BJ (cell line): ENCODE data around the gene ABCD3. TPM values are rescaled to one million over a fixed set of nuclear protein-coding genes. Genes with fewer than 3 reads are reported as not detected.
"Not testable (repeated sequence)": the region's sequence is repeated elsewhere in the genome, so short reads cannot be mapped to it uniquely, and the experiment has no call there.

Experiments
- CTCF ChIA-PET: fragments of 350-600 bp; formaldehyde crosslinking; extraction: SDS; loops from one replicate; lab custom pipeline; 2021; ENCODE audit warnings: antibody characterized with exemption, inconsistent platforms; lab: Yijun Ruan, JAX
- POLR2A ChIA-PET: fragments of 300-600 bp; sonication (Branson Sonifier 250); formaldehyde crosslinking; extraction: SDS; loops from one replicate; lab custom pipeline; 2021; ENCODE audit warnings: antibody characterized with exemption; lab: Charles Lee
- DNase-seq: peaks from one replicate; pipeline ENCODE4 v3.0.0-alpha.2; 2011; ENCODE audit warnings: low read depth
- H3K27me3 ChIP-seq: 2 replicates; pipeline ENCODE4 v1.6.0; 2011; ENCODE audit warnings: low read length; ENCODE audit not compliant: control insufficient read depth, insufficient read depth
- H3K36me3 ChIP-seq: 2 replicates; pipeline ENCODE4 v1.5.1; 2011; ENCODE audit warnings: low read length; ENCODE audit not compliant: control insufficient read depth, insufficient read depth
- H3K4me3 ChIP-seq: 2 replicates; pipeline ENCODE4 v1.5.1; 2011; ENCODE audit warnings: low read depth, mild to moderate bottlenecking, control low read depth, low read length
- polyA plus RNA-seq: library from polyadenylated mRNA; depleted of rRNA; stranded (reverse); fragments of >200 nt; gene quantifications from 2 replicates; pipeline ENCODE4 v1.2.3, GENCODE V29; 2011
- TF ChIP-seq, protein P1 (sequence below): IDR thresholded peaks from 2 replicates; pipeline ENCODE4 v1.5.1; 2011; ENCODE audit warnings: low read depth, mild to moderate bottlenecking, control low read depth, inconsistent platforms, low read length, moderate library complexity; ENCODE audit not compliant: insufficient read depth

The ABCD3 gene
- polyA plus RNA-seq, 1 experiment, result 7.3 TPM

DNA sequence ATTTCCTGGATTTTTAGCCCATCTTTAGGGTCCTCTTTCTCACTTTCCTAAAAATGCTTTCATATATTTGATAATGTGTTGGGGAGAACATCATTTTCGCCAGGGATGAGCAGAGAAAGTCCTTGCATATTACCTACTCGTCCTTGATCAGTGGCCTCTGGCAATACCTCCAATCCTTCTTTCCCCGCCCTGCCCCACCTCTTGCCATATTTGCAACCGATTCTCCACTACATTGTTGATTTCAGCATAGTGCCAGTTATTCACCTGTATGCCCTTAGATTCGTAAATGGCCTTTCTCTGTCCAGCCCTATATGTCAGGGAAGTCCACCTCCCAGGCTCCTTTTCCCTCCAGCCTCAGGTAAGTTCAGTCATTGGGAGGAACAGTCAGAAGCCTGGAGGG, 136.9 kb downstream of the ABCD3 start:
- no peaks in the 10 kb centered on the region for H3K27me3 ChIP-seq
- TF ChIP-seq, protein P1, sequence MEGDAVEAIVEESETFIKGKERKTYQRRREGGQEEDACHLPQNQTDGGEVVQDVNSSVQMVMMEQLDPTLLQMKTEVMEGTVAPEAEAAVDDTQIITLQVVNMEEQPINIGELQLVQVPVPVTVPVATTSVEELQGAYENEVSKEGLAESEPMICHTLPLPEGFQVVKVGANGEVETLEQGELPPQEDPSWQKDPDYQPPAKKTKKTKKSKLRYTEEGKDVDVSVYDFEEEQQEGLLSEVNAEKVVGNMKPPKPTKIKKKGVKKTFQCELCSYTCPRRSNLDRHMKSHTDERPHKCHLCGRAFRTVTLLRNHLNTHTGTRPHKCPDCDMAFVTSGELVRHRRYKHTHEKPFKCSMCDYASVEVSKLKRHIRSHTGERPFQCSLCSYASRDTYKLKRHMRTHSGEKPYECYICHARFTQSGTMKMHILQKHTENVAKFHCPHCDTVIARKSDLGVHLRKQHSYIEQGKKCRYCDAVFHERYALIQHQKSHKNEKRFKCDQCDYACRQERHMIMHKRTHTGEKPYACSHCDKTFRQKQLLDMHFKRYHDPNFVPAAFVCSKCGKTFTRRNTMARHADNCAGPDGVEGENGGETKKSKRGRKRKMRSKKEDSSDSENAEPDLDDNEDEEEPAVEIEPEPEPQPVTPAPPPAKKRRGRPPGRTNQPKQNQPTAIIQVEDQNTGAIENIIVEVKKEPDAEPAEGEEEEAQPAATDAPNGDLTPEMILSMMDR, result no peak
- H3K36me3 ChIP-seq, result no peaks in the 10 kb centered on the region
- no peak overlapping the region for H3K4me3 ChIP-seq
- no peak for DNase-seq
- ChIA-PET POLR2A (interaction anchor here (0.6 kb wide), 1 partner anchor 255 kb away, joined by 4 read pairs; no protein-coding TSS in a partner anchor), CTCF (interaction anchor here (1.7 kb wide), 1 partner anchor 8 kb away, joined by 3 read pairs; no protein-coding TSS in a partner anchor)

DNA sequence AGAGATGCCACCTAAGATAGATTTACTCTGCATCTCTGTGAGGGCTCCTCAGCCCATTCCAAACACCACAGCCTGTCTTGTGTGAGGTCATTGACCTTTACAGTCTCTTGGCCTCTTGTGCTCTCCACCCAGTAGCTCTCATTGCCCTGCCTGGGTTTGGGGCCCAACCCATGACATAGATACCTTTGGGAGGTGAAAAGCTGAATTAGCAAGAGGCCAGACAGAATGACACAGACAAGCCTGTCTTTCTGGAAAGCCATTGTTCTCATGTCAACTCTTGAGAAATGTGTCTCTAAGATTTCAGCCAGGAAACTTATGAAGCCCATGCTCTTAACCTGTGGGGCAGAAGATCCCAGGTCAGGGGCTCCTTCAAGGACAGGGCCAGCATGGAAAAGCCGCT, 141.7 kb downstream of the ABCD3 start:
- ChIA-PET CTCF (interaction anchor here (0.9 to 3.2 kb wide), 6 partner anchors 13 to 245 kb away, joined by 3 to 12 read pairs (median 4); no protein-coding TSS in a partner anchor), POLR2A (no interaction called here)

DNA sequence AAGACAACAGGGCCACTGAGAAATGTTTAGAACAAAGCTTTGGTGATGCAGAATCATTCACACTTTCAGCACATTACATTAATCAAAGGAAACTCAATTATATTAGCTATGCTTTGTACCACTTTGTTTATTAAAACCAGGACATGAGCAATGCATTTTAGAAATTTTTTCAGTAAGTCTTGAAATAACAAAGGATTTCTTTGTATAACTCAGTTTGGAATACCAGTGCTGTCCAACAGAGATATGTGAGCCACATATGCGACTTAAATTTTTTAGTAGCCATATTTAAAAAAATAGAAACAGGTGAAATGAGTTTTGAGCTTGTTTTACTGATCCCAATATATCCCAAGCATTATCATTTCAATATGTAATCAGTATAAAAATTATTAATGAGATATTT, 142.1 kb downstream of the ABCD3 start:
- H3K4me3 ChIP-seq, result no peak overlapping the region
- TF ChIP-seq, protein P1, result peak; percentile 15; the same call in 1 of the 2 replicates
- DNase-seq, result no peak
- ChIA-PET CTCF (interaction anchor here (0.6 to 3.2 kb wide), 7 partner anchors 13 to 483 kb away, joined by 3 to 12 read pairs (median 3); no protein-coding TSS in a partner anchor), POLR2A (no interaction called here)
- H3K36me3 ChIP-seq, result no peaks in the 10 kb centered on the region
- H3K27me3 ChIP-seq, result no peaks in the 10 kb centered on the region

More for the DNA sequence above, 141.7 kb downstream of the ABCD3 start:
- Histone ChIP-seq H3K27me3 (no peaks in the 10 kb centered on the region), H3K4me3 (no peak overlapping the region), H3K36me3 (no peaks in the 10 kb centered on the region)
- DNase-seq, result no peak
- TF ChIP-seq, protein P1, result no peak

DNA sequence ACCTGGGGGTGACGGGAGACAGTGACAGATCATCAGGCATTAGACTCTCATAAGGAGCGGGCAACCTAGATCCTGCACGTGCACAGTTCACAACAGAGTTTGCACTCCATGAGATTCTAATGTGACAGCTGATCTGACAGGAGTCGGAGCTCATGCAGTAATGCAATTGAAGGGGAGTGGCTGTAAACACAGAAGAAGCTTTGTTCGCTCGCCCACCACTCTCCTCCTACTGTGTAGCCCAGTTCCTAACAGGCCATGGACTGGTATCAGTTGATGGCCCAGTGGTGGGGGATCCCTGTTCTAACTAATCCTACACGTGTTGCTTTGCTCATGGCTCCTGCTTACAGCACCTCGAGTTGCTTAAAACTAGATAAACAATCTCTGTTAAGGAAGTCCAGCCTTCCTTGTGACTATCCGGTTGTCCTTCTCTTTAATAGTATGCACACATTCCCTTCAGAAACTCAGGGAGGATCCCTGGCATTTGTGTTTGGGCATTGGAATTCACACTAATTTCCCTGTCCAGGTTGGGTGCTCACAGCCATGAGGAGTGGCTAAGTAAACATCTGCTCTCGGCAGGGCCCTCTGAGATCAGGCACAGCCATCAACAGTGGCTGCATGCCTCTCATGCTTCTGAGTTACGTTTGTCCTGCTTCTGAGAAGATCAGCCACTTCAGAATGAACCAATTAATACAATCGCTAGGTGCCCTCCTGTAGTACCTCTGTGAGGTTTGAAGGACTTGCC, 144.5 kb downstream of the ABCD3 start:
- POLR2A ChIA-PET, result no interaction called here
- TF ChIP-seq, protein P1, result no peak
- no peak for DNase-seq
- Histone ChIP-seq H3K27me3 (no peaks in the 10 kb centered on the region), H3K36me3 (no peaks in the 10 kb centered on the region), H3K4me3 (no peak overlapping the region)
- CTCF ChIA-PET, result interaction anchor here (1.0 to 3.2 kb wide), 2 partner anchors 18 to 148 kb away, joined by 3 to 12 read pairs; no protein-coding TSS in a partner anchor

DNA sequence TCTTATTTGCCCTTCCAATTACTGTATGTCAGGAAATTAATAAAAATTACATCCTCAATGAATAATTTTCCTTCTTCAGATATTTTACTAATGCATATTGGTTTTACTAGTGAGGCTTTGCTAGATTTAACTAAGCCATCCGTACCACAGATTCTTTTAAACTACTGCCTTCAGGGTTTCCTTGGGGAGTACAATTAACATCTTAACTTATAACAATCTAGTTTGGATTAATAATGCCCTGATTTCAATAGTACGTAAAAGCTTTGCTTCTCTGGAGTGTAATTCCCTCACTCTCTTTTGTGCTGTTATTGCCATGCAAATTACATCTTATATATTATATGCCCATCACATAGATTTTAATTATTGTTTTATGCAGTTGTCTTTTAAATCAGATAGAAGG, 147.7 kb downstream of the ABCD3 start:
- H3K4me3 ChIP-seq, result no peak overlapping the region
- ChIA-PET POLR2A (no interaction called here), CTCF (no interaction called here)
- DNase-seq, result no peak
- no peaks in the 10 kb centered on the region for H3K36me3 ChIP-seq
- TF ChIP-seq, protein P1, result no peak
- no peaks in the 10 kb centered on the region for H3K27me3 ChIP-seq

DNA sequence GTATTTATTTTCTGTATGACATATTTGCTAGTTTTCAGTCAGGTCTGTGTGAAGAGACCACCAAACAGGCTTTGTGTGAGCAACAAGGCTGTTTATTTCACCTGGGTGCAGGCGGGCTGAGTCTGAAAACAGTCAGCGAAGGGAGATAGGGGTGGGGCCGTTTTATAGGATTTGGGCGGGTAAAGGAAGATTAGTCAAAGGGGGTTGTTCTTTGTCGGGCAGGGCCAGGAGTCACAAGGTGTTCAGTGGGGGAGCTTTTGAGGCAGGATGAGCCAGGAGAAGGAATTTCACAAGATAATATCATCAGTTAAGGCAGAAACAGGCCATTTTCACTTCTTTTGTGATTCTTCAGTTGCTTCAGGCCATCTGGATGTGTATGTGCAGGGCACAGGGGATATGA, 148.2 kb downstream of the ABCD3 start:
- H3K27me3 ChIP-seq, POLR2A ChIA-PET, CTCF ChIA-PET: not testable (repeated sequence)

DNA sequence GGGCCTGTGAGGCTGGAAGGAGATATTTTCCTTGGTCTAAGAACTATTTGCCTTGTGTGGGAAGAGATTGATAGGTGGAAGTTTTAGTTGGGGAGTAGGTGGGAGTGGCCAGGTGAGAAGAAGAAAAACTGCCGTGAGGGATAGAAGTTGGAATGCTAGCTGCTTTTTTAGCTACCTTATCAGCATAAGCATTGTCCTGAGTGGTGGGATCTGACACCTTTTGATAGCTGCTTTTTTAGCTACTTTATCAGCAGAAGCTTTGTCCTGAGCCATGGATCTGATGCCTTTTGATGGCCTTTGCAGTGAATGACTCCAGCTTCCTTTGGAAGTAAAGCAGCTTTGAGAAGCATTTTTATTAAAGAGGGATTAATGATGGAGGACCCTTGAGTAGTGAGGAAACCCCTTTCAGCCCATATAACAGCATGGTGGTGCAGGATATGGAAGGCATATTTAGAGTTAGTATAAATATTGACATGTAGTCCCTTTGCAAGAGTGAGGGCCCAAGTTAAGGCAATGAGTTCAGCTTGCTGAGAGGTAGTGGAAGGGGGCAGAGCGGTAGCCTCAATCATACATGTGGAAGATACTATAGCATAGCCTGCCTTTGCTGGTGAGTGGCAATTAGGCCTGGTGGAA, 149.9 kb downstream of the ABCD3 start:
- POLR2A ChIA-PET, result not testable (repeated sequence)
- CTCF ChIA-PET, result interaction anchor here (0.6 kb wide), 1 partner anchor 39 kb away, joined by 3 read pairs; no protein-coding TSS in a partner anchor

More for the DNA sequence above, 148.2 kb downstream of the ABCD3 start:
- H3K36me3 ChIP-seq, H3K4me3 ChIP-seq, DNase-seq: not testable (repeated sequence)

More for the DNA sequence above, 149.9 kb downstream of the ABCD3 start:
- H3K4me3 ChIP-seq, H3K36me3 ChIP-seq, H3K27me3 ChIP-seq, DNase-seq: not testable (repeated sequence)
